Right lung (tissue), 5 donors: ENCODE data around the gene SPOCK1. TPM values are rescaled to one million over a fixed set of nuclear protein-coding genes. Genes with fewer than 3 reads are reported as not detected.

Source experiments
- DNase-seq, 2 donors: peaks; one replicate each; pipeline ENCODE4 v3.0.0-alpha.2; 2013
- polyA plus RNA-seq, 5 donors: library from polyadenylated mRNA; unstranded; fragments of 120-200 nt; gene quantifications; one replicate each; pipeline versions ENCODE4 v1.2.1 to v1.2.3, GENCODE V29; 2013; ENCODE audit warnings: inconsistent platforms in 1 of 5, low replicate concordance in 1 of 5; ENCODE audit not compliant: insufficient read length in 5 of 5, insufficient read depth in 1 of 5

The SPOCK1 gene
- polyA plus RNA-seq, 5 donors = 0.43 to 1.4 (median 0.55) TPM

DNA sequence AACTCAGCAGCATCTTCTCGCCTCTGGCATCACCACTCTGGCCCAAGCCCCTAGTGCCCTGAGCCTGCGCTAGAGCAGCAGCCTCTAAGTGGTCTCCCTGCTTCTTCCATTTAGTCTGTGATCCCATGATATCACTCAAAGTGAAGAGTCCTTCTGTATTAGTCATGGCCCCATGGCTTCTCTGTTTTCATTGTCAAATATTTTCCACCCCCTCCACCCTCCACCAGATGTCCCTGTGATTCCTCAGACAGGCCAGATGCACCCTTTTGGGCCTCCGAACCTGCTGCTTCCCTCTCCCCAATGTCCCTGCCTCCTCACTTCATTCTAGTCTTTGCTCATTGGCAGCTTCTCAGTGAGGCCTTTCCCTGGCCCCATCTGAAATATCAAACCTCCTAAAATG lies 299.2 kb downstream of the SPOCK1 start:
- DNase-seq = no peak

DNA sequence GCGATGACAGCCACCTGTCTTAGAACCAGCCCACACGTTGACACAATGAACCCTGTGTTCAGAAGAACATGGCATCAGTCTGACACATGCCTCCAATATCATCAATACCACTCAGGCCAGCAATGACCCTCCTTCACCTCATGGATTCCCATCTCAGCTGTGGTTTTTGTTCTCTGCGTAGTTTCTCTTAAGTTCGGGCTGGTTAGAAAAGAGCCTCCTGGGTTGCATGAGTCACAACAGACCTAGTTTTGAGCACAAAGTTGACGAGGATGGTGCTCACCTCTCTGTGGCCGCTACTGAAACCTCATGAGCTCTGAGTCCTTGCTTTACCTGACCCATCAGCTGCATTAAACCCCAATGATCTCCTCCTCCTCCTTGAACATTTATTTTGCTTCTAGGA lies 299.9 kb downstream of the SPOCK1 start:
- no peak for DNase-seq

DNA sequence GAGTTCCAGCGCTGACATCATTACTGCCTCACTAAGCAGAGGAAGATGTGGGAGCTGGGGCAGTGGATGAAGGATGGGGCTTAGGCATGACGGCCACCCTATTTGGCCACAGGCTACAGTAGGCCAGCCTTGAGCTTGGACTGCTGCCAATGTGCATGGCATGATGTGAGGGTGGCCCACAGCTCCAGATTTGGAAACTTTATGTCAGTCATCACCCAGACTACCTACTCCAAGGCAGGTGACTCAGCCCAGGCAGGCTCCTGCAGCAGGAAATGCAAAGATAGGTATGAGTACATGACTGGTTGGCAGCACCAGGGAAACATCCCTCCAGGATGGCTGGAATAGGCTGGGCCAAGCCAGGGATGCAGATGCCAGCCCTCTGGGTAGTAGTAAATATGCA lies 303.6 kb downstream of the SPOCK1 start:
- no peak for DNase-seq

DNA sequence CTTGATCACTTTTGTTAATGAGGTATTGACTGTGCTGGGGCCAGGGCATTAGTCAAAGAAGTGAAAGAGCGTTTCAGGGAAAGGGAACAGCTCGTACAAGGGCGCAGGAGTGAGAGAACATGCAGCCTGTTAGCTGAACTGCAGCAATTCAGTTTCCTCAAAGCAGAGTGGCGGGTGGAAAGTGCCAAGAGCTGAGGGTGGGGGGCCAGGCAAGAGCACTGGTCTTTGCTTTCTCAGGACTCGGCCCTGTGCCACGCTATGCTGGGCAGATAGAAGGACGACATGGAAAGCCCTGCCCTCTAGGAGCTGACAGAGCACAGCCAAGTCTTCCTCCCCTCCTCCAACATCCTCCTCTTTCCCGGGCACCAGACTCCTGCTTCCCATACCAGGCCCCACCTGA lies 304.8 kb downstream of the SPOCK1 start:
- DNase-seq = no peak

GRCh38 chr5:137192293-137192743 lies 306.8 kb downstream of the SPOCK1 start:
- no peak for DNase-seq

GRCh38 chr5:137191179-137191578 lies 307.9 kb downstream of the SPOCK1 start:
- DNase-seq = no peak

- DNase-seq = no peak
These were observed 308.7 kb downstream of the SPOCK1 start for GRCh38 chr5:137190441-137190840.

- DNase-seq = no peak
These were observed 309.1 kb downstream of the SPOCK1 start for GRCh38 chr5:137190031-137190430.

DNA sequence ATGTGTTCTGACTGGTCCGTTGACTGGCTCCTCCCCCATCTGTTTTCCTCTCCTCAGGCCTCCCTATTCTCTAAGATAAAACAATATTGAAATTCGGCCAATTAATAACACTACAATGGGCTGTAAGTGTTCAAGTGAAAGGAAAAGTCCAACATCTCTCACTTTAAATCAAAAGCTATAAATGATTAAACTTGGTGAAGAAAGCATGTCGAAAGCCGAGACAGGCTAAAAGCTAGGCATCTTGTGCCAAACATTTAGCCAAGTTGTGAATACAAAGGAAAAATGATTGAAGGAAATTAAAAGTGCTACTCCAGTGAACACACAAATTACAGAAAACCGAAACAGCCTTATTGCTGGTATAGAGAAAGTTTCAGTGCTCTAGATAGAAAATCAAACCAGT lies 310.6 kb downstream of the SPOCK1 start:
- no peak for DNase-seq

GRCh38 chr5:137186759-137187461 lies 312.2 kb downstream of the SPOCK1 start:
- DNase-seq = no peak

DNA sequence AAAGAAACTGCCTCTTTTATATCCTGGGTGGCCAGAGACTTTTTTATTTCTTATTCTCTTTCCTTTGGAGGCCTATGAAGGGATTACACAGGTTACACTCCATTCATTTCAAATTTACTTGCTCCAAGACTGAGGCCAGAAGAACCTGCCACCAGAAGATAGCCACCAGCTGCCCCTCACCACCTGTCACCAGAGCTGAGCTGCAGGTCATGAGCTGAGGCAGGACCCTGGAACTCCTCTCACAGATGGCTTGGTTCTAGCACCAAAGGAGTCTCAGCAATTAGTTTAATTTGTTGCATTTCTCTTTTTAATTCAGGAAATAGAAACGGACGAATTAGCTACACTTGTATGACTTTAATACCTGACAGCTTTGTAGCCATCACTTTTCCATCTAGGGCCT lies 313.9 kb downstream of the SPOCK1 start:
- DNase-seq = no peak

- no peak for DNase-seq
These were observed 314.4 kb downstream of the SPOCK1 start for GRCh38 chr5:137184734-137185133.

GRCh38 chr5:137182576-137182975 lies 316.6 kb downstream of the SPOCK1 start:
- no peak for DNase-seq

GRCh38 chr5:137181667-137182066 lies 317.5 kb downstream of the SPOCK1 start:
- DNase-seq = no peak

DNA sequence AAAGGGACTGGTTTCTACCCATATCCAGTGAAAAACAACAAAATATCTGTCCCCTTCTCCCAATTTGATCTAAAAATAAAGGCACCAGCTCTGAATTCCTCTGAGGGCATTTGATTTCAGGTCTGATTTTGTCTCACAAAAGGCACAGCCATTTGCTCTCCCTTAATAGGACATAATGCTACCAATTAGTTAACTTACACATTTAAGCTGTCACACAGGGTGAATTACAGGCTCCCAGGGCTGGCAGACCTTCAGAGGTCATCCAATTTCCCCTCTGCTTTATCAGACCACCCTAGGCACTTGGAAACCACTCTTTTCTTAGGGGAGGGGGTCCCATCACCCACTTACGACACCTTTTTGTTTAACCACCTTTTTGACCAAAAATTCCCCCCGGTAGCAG lies 319.9 kb downstream of the SPOCK1 start:
- no peak for DNase-seq

- DNase-seq = no peak
These were observed 322.5 kb downstream of the SPOCK1 start for GRCh38 chr5:137176609-137177008.

DNA sequence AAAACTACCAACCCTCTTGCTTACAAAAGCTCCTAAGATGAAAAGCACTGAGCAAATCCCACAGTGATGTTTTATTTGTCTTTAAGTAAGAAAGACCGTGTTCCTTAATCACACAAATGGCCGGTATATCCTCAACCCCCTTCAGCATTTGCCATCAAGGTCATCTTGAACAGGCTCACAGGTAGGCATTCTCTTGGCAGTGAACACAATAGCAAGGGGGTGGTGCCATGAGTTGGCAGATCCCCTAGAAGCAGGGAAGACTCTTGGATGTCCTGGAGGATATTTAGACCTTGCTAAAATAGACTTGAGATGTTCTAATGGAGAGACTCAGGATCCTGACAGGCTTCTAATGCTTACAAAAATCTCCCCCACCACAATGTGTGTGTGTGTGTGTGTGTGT lies 323.0 kb downstream of the SPOCK1 start:
- DNase-seq = no peak

DNA sequence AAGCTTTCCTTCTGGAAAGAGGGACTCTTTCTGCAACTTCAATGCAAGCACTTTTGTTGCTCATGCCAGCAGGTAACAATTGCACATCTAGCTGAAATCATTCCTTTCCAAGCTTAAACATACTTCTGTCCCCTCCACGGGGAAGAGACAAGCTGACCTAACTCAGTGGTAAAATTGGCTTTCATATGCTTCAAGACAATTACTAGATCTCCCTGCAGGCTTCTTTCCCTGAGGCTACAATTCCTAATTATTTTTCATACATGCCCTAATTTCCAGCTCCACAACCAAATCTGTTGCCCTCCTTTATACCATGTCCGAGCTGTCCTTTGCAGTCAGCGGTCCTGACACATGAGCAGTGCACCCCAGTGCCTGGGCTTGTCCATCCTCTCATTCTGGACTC lies 324.9 kb downstream of the SPOCK1 start:
- no peak for DNase-seq

- no peak for DNase-seq
These were observed 326.9 kb downstream of the SPOCK1 start for GRCh38 chr5:137172258-137172657.

DNA sequence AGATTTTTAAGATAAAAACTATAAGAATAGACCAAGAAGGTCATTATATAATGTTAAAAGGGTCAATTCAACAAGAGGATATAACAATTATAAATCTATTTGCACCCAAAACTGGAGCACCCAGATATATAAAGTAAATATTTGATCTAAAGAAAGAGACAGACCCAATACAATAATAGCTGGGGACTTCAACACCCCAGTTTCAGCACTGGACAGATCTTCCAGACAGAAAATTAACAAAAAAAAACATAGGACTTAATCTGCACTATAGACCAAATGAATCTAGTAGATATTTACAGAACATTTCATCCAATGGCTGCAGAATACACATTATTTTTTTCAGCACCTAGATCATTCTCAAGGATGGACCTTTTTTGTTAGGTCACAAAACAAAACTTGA lies 331.9 kb downstream of the SPOCK1 start:
- DNase-seq = no peak

- no peak for DNase-seq
These were observed 334.2 kb downstream of the SPOCK1 start for GRCh38 chr5:137164961-137165360.

GRCh38 chr5:137164536-137164935 lies 334.6 kb downstream of the SPOCK1 start:
- DNase-seq = no peak

- DNase-seq = no peak
These were observed 340.4 kb downstream of the SPOCK1 start for GRCh38 chr5:137158691-137159090.

- DNase-seq = no peak
These were observed 342.9 kb downstream of the SPOCK1 start for GRCh38 chr5:137156180-137156579.
